Right atrium auricular region (tissue), 2 donors: ENCODE data around the gene C5AR1. TPM values are rescaled to one million over a fixed set of nuclear protein-coding genes. Genes with fewer than 3 reads are reported as not detected.

ENCODE experiments used
- DNase-seq: peaks from one replicate; pipeline ENCODE4 v3.0.0-alpha.2; 2019; ENCODE audit warnings: low spot score
- H3K27ac ChIP-seq, 2 donors: fragments of 200-600 bp; sonication (generic); 1 replicate in 1 of 2; 2 replicates in 1 of 2; pipeline ENCODE4 v1.5.1; 2016 to 2019
- H3K27me3 ChIP-seq, 2 donors: fragments of 200-600 bp; sonication (generic); one replicate each; pipeline versions ENCODE4 v1.5.1 to v1.6.0; 2017 to 2019
- H3K36me3 ChIP-seq: fragments of 200-600 bp; sonication (generic); one replicate; pipeline ENCODE4 v1.5.1; 2016
- H3K4me1 ChIP-seq, 2 donors: fragments of 200-600 bp; sonication (generic); one replicate each; pipeline versions ENCODE4 v1.5.1 to v1.6.0; 2017 to 2019
- H3K4me3 ChIP-seq, 2 donors: fragments of 200-600 bp; sonication (generic); 1 replicate in 1 of 2; 2 replicates in 1 of 2; pipeline ENCODE4 v1.5.1; 2017 to 2019; ENCODE audit warnings: mild to moderate bottlenecking in 1 of 2, moderate library complexity in 1 of 2
- H3K9me3 ChIP-seq, 2 donors: fragments of 200-600 bp; sonication (generic); one replicate each; pipeline ENCODE4 v1.5.1; 2019
- total RNA-seq, 2 donors: library from RNA; depleted of rRNA; stranded (reverse); fragments of >200 nt; gene quantifications; one replicate each; pipeline ENCODE4 v1.1.0, GENCODE V29; 2016
- TF ChIP-seq, protein P1 (sequence below), 2 donors: fragments of 200-600 bp; sonication (generic); IDR thresholded peaks; one replicate each; pipeline ENCODE4 v1.5.1; 2019; ENCODE audit warnings: antibody characterized with exemption in 2 of 2

Gene C5AR1
- total RNA-seq, 2 donors from 2014 or later = 4.6 to 14.3 TPM

- Histone ChIP-seq H3K9me3 (no peaks in the 10 kb centered on the region), H3K27ac (no peak overlapping the region), H3K4me3 (no peak overlapping the region), H3K27me3 (no peaks in the 10 kb centered on the region), H3K36me3 (peaks cover 37% of the 10 kb centered on the region), H3K4me1 (peaks cover 0 to 14% of the 10 kb centered on the region in 2 donors)
- TF ChIP-seq, protein P1, sequence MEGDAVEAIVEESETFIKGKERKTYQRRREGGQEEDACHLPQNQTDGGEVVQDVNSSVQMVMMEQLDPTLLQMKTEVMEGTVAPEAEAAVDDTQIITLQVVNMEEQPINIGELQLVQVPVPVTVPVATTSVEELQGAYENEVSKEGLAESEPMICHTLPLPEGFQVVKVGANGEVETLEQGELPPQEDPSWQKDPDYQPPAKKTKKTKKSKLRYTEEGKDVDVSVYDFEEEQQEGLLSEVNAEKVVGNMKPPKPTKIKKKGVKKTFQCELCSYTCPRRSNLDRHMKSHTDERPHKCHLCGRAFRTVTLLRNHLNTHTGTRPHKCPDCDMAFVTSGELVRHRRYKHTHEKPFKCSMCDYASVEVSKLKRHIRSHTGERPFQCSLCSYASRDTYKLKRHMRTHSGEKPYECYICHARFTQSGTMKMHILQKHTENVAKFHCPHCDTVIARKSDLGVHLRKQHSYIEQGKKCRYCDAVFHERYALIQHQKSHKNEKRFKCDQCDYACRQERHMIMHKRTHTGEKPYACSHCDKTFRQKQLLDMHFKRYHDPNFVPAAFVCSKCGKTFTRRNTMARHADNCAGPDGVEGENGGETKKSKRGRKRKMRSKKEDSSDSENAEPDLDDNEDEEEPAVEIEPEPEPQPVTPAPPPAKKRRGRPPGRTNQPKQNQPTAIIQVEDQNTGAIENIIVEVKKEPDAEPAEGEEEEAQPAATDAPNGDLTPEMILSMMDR (IDR thresholded peaks at IDR 0.05) = no peak
- DNase-seq = no peak
Observed at GRCh38 chr19:47351548-47351947, 41.9 kb downstream of the C5AR1 start.

- TF ChIP-seq, protein P1 (IDR thresholded peaks at IDR 0.05) = no peak
- H3K27ac ChIP-seq = no peak overlapping the region
- no peak for DNase-seq
- no peak overlapping the region for H3K4me3 ChIP-seq
- H3K36me3 ChIP-seq = peaks cover 43% of the 10 kb centered on the region
- H3K4me1 ChIP-seq = peaks cover 0 to 14% of the 10 kb centered on the region in 2 donors
- H3K9me3 ChIP-seq = no peaks in the 10 kb centered on the region
- H3K27me3 ChIP-seq = no peaks in the 10 kb centered on the region
Observed at GRCh38 chr19:47352095-47352494, 42.4 kb downstream of the C5AR1 start.

- Histone ChIP-seq H3K9me3 (no peaks in the 10 kb centered on the region), H3K27me3 (no peaks in the 10 kb centered on the region), H3K4me1 (peaks cover 0 to 14% of the 10 kb centered on the region in 2 donors), H3K4me3 (no peak overlapping the region), H3K36me3 (peaks cover 55% of the 10 kb centered on the region), H3K27ac (no peak overlapping the region)
- no peak for DNase-seq
- TF ChIP-seq, protein P1 (IDR thresholded peaks at IDR 0.05) = no peak
Observed at GRCh38 chr19:47353307-47353712, 43.6 kb downstream of the C5AR1 start.

- Histone ChIP-seq H3K36me3 (peaks cover 91% of the 10 kb centered on the region), H3K27ac (no peak overlapping the region), H3K4me3 (no peak overlapping the region)
Observed at GRCh38 chr19:47356900-47357299, 47.2 kb downstream of the C5AR1 start.

DNA sequence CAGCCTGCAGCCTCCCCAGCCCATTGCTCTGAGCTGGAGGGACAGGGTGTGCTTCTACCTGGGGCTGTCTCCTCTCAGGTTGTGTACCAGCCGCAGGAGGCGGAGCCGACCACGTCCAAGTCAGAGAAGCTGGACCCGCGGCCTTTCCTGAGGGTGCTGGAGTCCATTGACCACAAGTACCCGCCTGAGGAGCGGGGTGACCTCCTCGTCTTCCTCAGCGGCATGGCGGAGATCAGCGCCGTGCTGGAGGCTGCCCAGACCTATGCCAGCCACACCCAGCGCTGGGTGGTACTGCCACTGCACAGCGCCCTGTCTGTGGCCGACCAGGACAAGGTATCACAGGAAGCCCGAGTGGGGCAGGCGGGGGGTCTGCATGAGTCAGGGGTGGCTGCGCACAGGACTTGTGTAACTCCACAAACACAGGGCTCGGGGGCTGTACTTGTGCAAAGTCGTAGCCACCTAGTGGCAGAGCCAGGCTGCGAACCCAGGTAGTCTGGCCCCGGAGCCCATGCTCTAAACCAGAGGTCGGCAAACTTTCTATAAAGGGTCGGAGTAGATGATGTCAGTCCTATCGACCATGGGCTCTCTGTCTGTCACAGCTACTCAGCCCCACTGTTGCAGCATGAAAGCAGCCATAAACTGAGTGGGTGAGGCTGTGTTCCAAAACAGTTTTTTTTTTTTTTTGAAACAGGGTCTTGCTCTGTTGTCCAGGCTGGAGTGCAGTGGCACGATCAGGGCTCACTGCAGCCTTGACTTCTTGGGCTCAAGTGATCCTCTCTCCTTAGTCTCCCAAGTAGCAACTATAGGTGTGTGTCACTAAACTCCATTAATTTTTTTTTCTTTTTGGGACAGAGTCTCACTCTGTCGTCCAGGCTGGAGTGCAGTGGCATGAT, 48.4 kb downstream of the C5AR1 start:
- no peak for DNase-seq
- H3K9me3 ChIP-seq = no peaks in the 10 kb centered on the region
- TF ChIP-seq, protein P1 (IDR thresholded peaks at IDR 0.05) = no peak
- no peaks in the 10 kb centered on the region for H3K27me3 ChIP-seq
- peaks cover 98% of the 10 kb centered on the region for H3K36me3 ChIP-seq
- H3K4me1 ChIP-seq = no peaks in the 10 kb centered on the region
- no peak overlapping the region for H3K4me3 ChIP-seq
- H3K27ac ChIP-seq = no peak overlapping the region

More at GRCh38 chr19:47356900-47357299, 47.2 kb downstream of the C5AR1 start:
- Histone ChIP-seq H3K9me3 (no peaks in the 10 kb centered on the region), H3K27me3 (no peaks in the 10 kb centered on the region), H3K4me1 (no peaks in the 10 kb centered on the region)
- TF ChIP-seq, protein P1 (IDR thresholded peaks at IDR 0.05) = no peak
- DNase-seq = no peak
